Measurements from ENCODE around the gene DCST2.
A peak's percentile ranks its signal among the peaks of the same experiment; 100 is the strongest.
"Not testable (repeated sequence)": the region's sequence is repeated elsewhere in the genome, so short reads cannot be mapped to it uniquely, and the experiment has no call there.

The DCST2 gene

DNA sequence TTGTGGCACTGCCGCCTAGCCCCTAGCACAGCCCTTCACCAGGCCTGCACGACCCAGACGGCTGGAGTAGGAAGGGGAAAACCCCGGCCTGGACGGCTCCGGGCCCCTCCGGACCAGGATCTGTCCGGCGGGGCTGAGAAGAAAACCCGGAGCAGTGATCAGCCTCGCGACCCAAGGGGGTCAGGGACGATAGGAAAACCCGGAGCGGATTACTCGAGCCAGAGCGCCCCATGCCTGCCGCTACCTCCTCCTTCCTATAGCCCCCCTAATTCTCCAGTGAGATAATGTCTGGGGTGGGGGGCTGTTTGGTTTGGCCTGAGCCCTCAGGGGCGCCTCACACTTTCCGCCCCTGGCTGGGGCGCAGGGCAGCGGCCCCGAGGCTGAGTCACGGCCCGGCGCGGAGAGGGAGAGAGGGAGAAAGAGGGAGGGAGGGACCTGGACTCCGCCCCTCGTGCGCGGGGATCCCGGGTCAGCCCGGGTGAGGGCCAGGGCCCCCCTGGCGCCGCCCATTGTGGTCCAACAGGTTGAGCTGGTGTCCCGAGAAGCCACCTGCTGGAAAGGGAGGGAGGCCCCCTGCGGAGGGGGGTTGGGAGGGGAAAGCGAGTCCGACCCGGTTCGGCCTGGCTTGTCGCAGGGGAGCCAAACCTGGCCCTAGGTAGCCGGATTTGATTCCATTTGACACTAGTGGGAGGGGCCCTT, 32.7 kb downstream of the DCST2 start:
- DNase-seq = peak in 53 of 56 donors; percentile 22 to 93 (median 80)

DNA sequence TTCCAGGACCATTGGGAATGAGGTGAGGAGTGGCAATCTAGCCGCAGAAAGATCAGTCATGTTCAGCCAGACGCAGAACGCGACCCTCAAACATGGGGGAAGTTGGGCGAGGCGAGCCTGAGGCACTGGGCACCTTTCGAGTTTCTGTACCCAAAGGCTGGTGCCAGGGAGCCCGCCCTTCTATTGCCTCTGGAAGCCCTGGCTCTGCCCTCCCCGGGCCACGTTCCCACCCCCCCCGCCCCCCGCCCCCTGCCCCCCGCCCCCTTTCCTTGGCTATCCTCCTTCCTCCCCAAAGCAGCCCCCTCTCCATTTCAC, 33.2 kb downstream of the DCST2 start:
- DNase-seq = peak in 9 of 56 donors; percentile 56 to 72 (median 62)

DNA sequence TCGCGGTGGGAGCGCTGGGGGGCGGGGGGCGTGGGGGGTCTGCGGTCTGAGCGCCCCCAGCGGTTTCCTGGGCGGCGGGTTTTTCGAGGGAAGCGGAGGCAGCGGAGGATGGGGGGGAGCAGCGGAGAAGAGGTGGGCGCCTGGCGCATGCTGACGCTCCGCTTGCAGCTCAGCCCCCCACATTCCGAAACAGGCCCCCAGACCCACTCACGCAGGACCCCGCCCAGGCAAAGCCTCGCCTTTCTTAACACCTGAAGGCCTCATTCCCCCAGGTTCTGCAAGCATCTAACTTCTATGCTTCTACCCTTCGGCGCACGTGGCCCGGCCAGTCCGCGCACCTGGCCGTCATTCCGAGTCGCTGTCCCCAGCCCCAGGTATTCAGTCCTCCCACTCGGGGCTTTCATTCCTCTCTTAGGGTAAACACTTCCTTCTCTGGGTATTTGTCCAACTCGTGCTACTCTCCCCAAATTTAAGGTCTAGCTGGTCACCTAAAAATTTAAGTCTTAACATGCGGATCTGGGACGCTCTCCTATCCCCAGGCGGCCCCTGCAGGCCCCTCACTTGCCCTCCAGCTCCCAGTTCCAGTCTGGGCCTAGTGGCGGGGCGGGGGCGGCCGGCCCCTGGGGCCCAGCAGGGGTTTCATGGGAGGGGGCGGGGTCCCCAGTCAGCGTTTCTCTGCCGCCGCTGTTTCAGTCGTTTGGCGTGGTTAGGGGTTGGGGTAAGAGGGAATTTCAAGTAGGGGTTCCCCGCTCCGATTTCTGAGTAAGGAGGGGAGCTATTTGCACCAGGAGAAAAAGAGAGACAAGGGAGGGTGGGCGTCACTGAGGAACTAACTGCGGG, 33.8 kb downstream of the DCST2 start:
- DNase-seq = peak in 2 of 56 donors; percentile 56 to 60

DNA sequence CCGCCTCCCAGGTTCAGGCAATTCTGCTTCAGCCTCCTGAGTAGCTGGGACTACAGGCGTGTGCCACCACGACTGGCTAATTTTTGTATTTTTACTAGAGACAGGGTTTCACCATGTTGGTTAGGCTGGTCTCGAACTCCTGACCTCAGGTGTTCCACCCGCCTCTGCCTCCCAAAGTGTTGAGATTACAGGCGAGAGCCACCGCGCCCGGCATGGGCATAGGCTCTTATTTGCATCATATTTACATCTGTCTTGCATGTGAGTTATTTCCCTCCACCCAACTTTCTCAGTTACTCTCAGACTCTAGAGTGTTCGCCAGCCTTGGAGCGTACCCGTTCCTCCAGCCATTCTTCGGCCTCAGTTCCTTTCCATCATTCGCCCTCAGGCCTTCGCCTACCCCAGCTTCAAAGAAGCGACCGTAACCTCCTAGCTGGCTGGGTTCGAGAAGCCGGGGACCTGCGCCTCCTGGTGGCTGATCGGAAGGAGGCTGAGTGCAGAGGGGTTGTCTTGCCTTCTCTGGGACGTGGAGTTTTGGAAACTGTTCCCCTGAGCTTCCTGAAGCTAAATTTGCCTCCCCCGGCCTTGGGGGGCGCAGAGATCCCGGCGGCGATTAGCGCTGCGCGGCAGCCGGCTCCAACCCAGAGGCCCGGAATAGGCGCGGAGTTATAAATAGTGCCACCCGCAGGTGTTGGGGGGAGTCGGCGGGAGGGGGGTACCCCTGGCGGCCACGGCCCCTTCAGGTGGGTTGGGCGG, 34.6 kb downstream of the DCST2 start:
- peak in 33 of 56 donors; percentile 17 to 66 (median 44) for DNase-seq

DNA sequence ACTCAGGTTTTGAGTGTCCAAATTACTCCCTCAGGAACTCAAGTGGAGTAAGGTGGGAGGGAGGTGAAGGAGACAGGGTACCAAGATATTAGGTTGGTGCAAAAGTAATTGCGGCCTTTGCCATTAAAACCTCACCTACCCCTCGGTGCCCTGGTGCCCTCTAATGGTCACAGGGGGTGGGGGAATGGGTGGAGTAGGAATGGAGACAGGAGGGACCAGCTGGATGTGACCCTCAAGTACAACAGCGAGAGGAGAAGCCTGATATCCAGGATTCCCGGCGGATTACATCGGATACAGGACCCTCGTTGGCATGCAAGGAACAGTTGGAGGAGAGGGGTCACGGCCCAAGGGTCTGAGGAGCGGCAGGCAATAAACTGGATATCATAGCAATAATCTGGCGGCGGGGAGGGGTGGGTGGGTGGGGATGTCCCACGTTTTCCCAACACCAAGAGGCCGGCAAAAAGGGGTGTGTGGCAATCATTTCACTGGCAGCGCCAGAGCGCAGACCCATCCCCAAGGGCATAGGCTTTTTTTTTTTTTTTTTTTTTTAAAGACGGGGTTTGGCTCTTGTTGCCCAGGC, 35.3 kb downstream of the DCST2 start:
- DNase-seq = no peak

DNA sequence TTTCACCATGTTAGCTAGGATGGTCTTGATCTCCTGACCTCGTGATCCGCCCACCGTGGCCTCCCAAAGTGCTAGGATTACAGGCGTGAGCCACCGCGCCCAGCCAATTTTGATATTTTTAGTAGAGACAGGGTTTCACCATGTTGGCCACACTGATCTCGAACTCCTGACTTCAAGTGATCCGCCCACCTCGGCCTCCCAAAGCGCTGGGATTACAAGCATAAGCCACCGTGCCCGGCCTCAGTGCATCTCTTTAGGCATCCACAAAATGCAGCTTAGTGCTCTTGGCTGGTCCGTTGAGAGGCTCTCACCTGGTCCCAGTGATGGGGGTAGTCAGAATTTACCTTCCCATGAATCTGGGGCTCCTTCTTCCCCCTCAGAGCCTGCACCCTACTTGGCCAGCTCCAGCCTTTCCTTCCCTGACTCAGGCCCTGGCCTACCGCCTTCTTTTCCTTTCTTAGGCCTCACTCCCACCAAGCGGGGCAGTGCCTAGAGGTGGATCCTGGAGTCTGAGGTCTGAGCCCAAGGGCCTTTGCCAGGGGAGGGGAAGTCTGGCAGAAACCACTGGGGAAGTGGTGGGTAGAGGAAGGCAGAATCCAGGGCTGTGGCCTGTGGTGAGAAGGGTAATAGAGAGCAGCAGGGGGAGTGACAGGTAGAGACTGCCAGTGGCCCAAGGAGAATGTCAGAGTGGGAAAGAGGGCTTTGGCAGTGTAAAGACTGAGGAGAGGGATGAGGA, 36.4 kb downstream of the DCST2 start:
- no peak for DNase-seq

DNA sequence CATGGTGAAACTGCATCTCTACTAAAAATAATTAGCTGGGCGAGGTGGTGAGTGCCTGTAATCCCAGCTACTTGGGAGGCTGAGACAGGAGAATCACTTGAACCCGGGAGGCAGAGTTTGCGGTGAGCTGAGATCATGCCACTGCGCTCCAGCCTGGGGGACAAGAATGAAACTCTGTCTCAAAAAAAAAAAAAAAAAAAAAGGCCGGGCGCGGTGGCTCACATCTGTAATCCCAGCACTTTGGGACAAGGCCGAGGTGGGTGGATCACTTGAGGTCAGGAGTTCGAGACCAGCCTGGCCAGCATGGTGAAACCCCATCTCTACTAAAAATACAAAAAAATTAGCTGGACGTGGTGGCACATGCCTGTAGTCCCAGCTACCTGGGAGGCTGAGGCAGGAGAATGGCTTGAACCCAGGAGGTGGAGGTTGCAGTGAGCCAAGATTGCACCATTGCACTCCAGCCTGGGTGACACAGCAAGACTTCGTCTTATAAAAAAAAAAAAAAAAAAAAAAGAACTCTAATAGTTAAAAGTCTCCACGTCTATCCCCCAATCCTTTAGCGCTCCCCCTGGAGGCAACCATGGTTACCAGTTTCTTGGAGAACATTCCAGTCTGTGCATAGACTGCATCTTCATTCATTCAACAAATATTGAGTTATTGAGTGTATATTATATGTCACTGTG, 38.1 kb downstream of the DCST2 start:
- DNase-seq = peak in 7 of 56 donors; percentile 10 to 44 (median 22)

DNA sequence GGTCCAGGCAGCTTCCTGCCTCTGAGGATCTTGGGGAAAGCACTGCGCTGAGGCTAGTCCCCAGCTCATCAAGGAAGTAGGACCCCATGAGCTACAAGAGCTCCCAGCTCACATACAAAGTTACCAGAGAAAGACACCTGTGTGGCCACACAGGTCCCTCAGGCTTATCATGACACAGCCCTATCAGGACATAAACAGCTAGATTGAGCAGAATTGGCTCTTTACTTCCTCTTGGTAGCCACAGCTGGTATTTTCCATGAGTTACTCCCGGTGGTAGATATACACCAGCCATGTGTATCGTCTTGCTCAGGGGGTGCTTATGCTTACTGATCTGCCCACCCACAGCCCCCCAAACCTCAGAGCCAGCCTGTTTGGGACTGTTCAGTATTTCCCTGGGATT, 39.0 kb downstream of the DCST2 start:
- DNase-seq = no peak

DNA sequence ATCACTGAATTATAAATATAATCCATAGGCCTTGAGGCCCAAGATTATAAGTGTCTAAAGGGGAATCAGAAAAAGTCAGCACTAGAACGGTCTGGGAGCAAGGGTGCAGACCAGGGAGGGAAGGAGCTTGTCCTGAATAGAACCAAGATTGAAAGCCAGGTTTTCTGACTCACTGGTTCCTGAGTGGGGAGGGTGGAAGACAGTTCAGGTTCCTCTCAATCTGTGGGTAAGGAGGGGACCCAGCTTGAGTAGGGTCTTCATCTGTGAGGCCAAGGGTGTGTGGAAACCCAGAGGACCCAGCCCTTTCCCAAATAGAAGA, 39.4 kb downstream of the DCST2 start:
- no peak for DNase-seq

DNA sequence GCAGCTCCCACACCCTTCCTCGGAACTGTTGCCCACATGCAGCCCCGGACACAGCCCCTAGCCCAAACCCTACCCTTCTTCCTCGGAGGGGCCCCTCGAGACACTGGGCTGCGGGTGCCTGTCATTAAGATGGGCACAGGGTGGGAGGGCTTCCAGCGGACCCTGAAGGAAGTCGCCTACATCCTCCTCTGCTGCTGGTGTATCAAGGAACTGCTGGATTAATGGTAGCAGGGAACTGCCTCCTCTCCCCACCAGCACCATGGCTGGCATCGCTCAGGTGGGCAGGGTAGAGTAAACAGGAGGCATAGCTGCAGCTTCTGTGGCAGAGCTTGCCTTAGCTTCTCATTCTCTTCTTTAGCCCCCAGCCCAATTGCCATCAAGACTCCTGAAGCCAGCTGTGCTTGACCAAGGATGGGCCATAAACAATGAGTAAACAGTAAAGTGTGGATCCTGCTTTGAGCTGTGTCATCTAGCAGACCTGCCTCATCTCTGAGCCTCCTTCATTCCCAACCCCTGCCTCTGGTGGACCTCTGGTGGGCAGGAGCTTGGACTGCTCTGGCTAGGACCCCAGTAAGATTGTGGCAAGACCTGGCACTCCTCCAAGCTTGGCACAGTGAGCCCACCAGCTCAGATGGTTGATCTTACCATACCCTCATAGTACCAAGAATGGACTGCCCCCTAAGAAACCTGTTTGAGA, 39.9 kb downstream of the DCST2 start, which contains the start of gene LENEP:
TSS of gene LENEP (plus strand) at position 15 of the 697 bp plus-strand sequence. CDS start at position 37, 22 bp downstream.
- no peak for DNase-seq

DNA sequence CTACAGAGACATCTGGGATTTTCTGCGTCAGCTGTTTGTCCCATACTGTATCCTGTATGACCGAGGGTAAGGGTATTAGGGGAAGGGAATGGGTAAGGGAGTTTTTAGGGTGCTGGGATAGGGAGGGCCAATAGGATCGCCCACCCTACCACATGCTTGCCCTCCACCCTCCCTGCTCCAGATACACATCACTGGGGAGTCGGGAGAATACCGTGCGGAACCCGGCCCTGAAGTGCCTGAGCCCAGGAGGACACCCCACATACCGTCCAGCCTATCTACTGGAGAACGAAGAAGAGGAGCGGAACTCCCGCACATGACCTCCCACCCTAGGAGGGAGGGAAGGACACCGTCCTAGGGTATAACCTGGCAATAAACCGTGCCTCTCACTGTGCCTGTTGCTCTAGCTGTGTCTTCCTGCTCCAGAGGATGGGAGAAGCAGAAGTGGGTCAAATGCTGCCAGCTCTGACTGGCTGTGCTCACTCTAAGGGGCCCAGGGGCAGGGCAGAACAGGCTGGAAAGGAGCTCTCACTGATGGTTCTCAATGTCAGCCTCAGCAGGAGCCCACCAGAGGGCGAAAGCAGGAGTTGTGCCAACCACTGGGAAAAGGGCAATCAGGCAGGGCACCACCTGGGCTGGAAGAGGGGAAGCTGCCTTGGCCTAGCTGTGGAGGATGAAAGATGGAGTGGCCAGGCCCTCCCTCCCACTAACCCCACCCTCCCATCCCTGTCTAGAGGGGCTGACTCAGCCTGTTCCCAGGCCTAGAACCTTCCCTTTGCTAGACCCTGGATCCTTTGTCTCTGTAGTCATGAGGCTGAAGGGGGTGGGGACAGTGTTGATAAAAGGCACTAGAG, 40.6 kb downstream of the DCST2 start:
- DNase-seq = no peak

DNA sequence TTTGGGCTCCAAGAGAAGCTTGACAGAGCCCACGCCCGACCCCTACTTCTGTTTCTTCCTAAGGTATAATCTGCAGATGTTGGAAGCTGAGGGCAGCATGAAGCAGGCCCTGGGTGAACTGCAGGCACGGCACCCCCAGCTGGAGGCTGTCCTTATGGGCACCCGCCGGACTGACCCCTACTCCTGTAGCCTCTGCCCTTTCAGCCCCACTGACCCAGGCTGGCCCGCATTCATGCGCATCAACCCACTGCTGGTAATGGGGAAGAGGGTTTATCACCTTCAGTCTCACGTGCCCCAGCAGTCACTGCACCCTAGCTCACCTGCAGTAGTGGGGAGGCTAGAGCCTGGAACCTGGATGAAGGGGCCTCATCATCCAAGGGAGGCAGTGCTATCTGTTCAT, 43.3 kb downstream of the DCST2 start:
- no peak for DNase-seq

DNA sequence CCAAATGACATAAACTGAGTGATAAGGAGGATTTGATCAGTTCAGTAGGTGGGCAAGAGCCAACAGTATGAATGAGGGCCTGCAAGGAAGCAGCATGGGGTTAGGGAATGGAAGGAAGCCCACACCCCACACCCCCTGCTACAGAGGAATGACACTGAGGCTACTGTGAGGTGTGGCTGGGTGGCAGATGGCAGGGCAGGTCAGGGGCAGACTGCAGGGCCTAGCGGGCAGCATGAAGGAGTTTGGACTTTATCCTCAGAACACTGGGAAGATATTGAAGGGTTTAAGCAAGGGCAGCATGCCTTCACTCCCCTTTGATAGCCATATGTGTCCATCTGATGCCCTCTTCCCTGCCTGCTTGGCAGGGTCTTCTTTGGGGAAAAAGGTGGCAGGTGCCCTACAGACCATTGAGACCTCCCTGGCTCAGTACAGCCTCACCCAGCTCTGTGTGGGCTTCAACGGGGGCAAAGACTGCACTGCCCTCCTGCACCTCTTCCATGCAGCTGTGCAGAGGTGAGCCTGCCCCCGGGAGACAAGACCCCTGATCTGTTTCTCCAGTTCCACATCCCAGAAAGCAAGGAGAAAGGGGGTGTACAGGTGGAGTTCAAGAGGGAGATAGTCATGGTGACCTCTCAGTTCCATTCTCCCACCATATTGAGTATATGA, 44.3 kb downstream of the DCST2 start:
- no peak for DNase-seq

DNA sequence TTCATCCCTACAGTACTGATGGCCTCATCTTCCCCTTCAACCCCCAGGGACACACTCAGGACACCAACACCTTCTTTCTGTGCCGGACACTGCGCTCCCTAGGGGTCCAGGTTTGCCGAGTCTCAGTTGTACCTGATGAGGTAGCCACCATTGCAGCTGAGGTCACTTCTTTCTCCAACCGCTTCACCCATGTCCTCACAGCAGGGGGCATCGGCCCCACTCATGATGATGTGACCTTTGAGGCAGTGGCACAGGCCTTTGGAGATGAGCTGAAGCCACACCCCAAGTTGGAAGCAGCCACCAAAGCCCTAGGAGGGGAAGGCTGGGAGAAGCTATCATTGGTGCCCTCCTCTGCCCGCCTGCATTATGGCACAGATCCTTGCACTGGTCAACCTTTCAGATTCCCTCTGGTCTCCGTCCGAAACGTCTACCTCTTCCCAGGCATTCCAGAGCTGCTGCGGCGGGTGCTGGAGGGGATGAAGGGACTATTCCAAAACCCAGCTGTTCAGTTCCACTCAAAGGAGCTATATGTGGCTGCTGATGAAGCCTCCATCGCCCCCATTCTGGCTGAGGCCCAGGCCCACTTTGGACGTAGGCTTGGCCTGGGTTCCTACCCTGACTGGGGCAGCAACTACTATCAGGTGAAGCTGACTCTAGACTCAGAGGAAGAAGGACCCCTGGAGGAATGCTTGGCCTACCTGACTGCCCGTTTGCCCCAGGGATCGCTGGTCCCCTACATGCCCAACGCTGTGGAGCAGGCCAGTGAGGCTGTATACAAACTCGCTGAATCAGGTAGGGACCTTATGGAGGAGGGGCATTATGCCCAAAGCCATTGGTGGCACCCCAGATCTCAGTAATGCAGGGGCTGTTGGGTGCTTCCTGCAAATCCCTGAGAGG, 45.3 kb downstream of the DCST2 start:
- no peak for DNase-seq

DNA sequence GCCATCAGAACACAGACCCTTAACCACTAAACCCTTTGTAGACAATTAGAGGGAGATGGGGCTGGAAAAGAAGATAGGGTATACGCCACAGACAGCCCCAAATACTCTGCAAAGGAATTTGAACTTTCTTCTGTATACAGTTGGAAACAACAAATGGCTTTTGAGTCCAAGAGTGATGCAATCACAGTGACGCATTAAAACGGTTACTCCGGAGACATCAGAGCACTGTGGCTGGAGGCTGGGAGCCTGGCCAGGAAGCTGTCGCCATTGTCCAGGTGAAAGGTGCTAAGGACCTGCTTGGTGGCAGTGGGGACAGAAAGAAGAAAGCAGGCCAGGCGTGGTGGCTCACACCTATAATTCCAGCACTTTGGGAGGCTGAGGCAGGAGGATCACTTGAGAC, 46.3 kb downstream of the DCST2 start:
- no peak for DNase-seq

DNA sequence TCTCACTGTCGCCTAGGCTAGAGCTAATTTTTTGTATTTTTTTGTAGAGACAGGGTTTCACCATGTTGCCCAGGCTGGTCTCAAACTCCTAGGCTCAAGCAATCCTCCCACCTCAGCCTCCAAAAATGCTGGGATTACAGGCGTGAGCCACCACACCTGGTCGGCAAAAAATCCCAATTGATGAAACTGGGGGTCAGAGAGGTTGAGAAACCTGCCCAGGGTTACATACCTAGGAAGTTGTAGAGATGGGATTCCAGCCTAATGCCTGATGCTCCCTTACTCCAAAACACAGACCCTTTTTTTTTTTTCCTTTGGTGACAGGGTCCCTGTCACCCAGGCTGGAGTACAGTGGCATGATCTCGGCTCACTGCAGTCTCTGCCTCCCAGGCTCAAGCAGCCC, 46.8 kb downstream of the DCST2 start:
- not testable (repeated sequence) for DNase-seq

DNA sequence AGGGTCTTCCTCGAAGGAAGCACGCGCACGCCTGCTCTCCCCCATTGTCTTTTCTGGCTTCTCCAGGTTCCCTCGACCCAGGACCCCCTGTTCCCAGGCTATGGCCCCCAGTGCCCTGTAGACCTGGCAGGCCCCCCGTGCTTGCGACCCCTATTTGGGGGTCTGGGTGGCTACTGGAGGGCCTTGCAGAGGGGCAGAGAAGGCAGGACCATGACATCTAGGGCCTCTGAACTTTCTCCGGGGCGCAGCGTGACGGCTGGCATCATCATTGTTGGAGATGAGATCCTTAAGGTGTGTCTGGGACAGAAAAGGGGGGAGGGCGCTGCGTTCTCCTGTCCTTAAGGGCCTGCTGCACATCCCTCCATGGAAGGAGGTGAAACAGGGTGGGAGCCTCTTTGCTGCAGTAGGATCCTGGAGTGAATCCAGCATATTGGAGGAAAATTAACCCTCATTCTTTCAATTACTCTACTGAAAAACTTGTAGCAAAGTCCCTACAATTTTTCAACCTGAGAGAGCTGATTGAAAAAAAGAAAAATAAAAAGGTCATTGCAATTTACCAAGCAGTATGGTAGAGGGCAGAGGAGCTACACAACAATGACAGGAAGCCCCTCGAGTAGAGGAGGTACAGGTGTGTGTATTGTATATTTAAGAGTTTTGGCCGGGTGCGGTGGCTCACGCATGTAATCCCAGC, 49.7 kb downstream of the DCST2 start:
- no peak for DNase-seq

Data from amygdala (tissue), 56 donors.